RWPE2 (cell line): ENCODE data around the gene SDC3.

Experiments used
- ATAC-seq: fragments of 200-7000 bp; cut with Tn5 transposase; 3 replicates; pipeline ENCODE4 v1.9.1; 2021; ENCODE audit warnings: low read depth
- DNase-seq: peaks from one replicate; pipeline ENCODE4 v3.0.0-alpha.2; 2020; ENCODE audit warnings: low spot score
- H3K27ac ChIP-seq: fragments of 450-650 bp; 2 replicates; pipeline ENCODE4 v1.5.1; 2017; ENCODE audit warnings: mild to moderate bottlenecking; ENCODE audit not compliant: poor library complexity, severe bottlenecking
- H3K27me3 ChIP-seq: fragments of 250-450 bp; sonication (Bioruptor Pico); 2 replicates; pipeline ENCODE4 v1.5.1; 2021; ENCODE audit warnings: mild to moderate bottlenecking, moderate library complexity; ENCODE audit not compliant: insufficient read depth, poor library complexity, severe bottlenecking
- H3K36me3 ChIP-seq: fragments of 250-450 bp; sonication (Bioruptor Pico); 2 replicates; pipeline ENCODE4 v1.5.1; 2020; ENCODE audit warnings: low read depth, mild to moderate bottlenecking, moderate library complexity
- H3K4me1 ChIP-seq: fragments of 250-450 bp; sonication (Bioruptor Pico); 2 replicates; pipeline ENCODE4 v1.5.1; 2021; ENCODE audit warnings: mild to moderate bottlenecking, moderate library complexity; ENCODE audit not compliant: insufficient read depth, poor library complexity, severe bottlenecking
- H3K4me3 ChIP-seq: fragments of 250-450 bp; sonication (Bioruptor Pico); 2 replicates; pipeline ENCODE4 v1.5.1; 2021; ENCODE audit warnings: mild to moderate bottlenecking, moderate library complexity; ENCODE audit not compliant: severe bottlenecking
- H3K9me3 ChIP-seq: fragments of 250-450 bp; sonication (Bioruptor Pico); 2 replicates; pipeline ENCODE4 v1.5.1; 2021; ENCODE audit warnings: mild to moderate bottlenecking, moderate library complexity; ENCODE audit not compliant: severe bottlenecking
- TF ChIP-seq, protein P1 (sequence below): fragments of 450-650 bp; IDR thresholded peaks from one replicate; pipeline ENCODE4 v1.5.1; 2017; ENCODE audit warnings: mild to moderate bottlenecking, moderate library complexity; ENCODE audit not compliant: poor library complexity, severe bottlenecking

The SDC3 gene

DNA sequence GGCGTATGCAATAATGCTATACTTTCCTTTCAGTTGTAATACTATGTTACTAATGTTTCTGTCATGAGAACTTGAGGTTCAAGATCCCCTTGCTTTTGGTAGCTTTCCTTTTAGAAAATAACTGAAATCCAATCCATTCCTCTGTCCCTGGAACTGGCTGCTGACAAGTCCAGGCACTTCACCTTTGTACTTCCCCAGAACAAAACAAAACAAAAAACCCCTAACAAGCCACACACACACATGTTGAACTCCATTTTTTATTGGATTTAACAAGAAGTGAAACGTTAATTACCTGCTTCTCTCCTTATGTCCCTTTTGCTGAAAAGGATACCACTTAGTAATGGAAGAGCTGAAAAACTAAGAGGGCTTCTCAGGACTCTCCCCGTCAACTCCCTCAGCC, 26.1 kb upstream of the SDC3 start:
- DNase-seq: no peak
- Histone ChIP-seq H3K4me3 (no peak overlapping the region), H3K36me3 (peaks cover 74% of the 10 kb centered on the region), H3K4me1 (peaks cover 15% of the 10 kb centered on the region), H3K9me3 (no peaks in the 10 kb centered on the region), H3K27me3 (no peaks in the 10 kb centered on the region), H3K27ac (peak overlapping the region; percentile 70)
- TF ChIP-seq, protein P1, sequence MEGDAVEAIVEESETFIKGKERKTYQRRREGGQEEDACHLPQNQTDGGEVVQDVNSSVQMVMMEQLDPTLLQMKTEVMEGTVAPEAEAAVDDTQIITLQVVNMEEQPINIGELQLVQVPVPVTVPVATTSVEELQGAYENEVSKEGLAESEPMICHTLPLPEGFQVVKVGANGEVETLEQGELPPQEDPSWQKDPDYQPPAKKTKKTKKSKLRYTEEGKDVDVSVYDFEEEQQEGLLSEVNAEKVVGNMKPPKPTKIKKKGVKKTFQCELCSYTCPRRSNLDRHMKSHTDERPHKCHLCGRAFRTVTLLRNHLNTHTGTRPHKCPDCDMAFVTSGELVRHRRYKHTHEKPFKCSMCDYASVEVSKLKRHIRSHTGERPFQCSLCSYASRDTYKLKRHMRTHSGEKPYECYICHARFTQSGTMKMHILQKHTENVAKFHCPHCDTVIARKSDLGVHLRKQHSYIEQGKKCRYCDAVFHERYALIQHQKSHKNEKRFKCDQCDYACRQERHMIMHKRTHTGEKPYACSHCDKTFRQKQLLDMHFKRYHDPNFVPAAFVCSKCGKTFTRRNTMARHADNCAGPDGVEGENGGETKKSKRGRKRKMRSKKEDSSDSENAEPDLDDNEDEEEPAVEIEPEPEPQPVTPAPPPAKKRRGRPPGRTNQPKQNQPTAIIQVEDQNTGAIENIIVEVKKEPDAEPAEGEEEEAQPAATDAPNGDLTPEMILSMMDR: no peak
- ATAC-seq: no peak

- TF ChIP-seq, protein P1: no peak
- ATAC-seq (peak; percentile 77), DNase-seq (no peak)
- H3K4me1 ChIP-seq: peaks cover 15% of the 10 kb centered on the region
- no peaks in the 10 kb centered on the region for H3K27me3 ChIP-seq
- peak overlapping the region; percentile 70 for H3K27ac ChIP-seq
- no peaks in the 10 kb centered on the region for H3K9me3 ChIP-seq
- H3K4me3 ChIP-seq: no peak overlapping the region
- H3K36me3 ChIP-seq: peaks cover 66% of the 10 kb centered on the region
These were observed 25.3 kb upstream of the SDC3 start for GRCh38 chr1:30933874-30934252.

DNA sequence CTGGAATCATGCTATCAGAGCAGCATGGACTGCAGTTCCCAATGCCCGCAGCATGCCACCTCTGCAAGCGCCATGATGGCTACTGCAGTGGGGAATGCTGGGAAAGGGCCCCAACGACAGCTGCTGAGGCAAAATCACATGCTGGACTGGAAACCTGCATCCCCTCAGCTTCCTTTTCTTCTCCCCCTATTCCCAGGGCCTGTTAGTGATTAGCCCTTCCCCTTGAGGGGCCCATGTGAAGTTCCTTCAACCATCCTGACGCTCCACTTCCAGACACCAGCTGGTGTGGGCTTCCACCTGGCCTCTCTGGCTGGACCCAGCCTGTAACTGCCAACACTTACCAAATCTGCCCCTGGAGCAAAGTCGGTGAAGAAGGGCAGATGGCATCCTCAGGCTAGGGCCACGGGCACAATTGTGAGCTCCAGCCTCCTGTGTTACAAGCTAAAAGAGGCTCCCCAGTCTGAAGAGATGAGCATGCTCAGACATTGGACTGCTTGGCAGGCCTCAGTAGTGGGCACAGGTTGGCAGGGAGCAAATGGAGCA, 22.1 kb upstream of the SDC3 start:
- DNase-seq (no peak), ATAC-seq (no peak)
- H3K27ac ChIP-seq: no peak overlapping the region
- no peak overlapping the region for H3K4me3 ChIP-seq
- no peaks in the 10 kb centered on the region for H3K9me3 ChIP-seq
- peaks cover 38% of the 10 kb centered on the region for H3K36me3 ChIP-seq
- H3K4me1 ChIP-seq: peaks cover 19% of the 10 kb centered on the region
- no peaks in the 10 kb centered on the region for H3K27me3 ChIP-seq
- TF ChIP-seq, protein P1: no peak

DNA sequence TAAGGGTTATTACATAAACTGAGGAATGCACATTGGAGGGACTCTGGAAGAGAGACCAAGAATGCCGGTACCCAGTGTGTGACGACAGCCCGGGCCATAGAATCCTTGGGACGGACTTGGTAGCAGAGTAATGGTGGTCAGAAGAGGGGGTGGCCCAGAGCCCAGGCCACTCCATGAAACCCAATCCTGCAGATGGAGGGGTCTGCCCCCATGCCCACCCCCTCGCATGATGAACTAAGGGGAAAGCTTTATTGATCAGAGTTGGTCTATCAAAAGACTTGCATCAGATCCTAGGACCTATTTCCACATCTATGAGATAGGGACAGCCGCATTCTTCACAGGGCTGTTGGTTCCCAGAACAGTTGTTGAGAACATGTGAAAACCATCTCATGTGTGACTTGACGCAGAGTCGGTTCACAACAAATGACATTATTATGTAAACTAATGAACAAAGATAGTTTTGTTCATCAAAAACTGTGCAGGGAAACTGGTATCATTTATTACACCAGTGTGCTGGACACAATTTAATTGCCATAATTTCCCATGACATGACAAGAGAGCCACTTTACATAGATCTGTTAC, 21.5 kb upstream of the SDC3 start:
- no peak for DNase-seq
- H3K4me3 ChIP-seq: no peak overlapping the region
- TF ChIP-seq, protein P1: no peak
- no peaks in the 10 kb centered on the region for H3K9me3 ChIP-seq
- H3K36me3 ChIP-seq: peaks cover 32% of the 10 kb centered on the region
- no peak overlapping the region for H3K27ac ChIP-seq
- ATAC-seq: 0 out of 3 replicates have a peak, but pooled peaks have one; percentile 4
- H3K27me3 ChIP-seq: no peaks in the 10 kb centered on the region
- H3K4me1 ChIP-seq: peaks cover 14% of the 10 kb centered on the region
